ENCODE measurements around the gene LAMC1.

LAMC1 gene

DNA sequence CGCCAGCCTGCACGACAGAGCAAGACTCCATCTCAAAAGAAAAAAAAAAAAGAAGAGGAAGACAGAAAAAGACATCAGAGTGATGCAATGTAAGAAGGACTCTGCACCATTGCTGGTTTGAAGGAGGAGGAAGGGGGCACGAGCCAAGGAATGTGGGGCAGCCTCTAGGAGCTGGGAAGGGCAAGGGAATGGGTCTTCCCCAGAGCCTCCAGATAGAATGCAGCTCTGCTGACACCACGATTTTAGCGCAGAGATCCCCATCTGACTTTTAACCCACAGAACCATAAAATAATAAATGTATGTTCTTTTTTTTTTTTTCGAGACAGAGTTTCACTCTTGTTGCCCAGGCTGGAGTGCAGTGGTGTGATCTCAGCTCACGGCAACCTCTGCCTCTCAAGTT lies 129.0 kb downstream of the LAMC1 start:
- no peak for DNase-seq

DNA sequence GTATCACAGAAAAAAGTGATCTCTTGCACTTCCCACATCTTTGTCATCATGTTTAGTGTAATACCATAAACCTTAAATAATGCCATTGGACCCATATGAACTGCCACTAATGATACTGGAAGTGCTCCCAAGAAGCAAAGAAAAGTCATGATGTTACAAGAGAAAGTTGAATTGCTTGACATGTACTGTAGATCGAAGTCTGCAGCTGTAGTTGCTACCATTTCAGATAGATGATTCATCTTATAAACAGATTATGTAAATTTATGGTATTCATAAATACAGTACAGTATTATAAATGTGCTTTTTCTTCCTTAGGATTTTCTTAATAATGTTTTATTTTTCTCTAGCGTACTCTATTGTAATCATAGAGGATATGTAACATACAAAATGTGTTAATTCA lies 132.7 kb downstream of the LAMC1 start:
- DNase-seq: no peak

DNA sequence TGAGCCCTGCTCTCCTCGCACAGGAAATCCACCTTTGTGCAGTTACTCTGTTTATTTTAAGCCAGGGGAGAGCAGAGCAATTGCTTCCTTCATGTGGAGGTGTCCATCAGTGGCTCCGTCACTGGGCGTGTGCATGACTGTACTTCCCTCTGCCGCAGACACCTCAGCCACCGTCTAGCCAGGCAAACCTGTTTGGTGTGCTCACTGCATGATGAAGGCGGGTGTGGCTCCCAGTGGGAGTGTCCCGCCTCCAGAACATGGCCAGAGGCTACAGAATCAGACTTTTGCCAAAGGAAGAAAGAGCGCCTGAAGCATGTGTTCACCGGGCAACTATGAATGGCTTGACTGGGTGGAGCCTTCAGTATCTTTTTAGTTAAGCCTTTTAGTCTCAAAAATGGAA lies 136.7 kb downstream of the LAMC1 start:
- no peak for DNase-seq

GRCh38 chr1:183161391-183161790 lies 138.2 kb downstream of the LAMC1 start:
- DNase-seq: no peak

GRCh38 chr1:183163316-183163715 lies 140.1 kb downstream of the LAMC1 start:
- no peak for DNase-seq

GRCh38 chr1:183164340-183164739 lies 141.1 kb downstream of the LAMC1 start:
- DNase-seq: no peak

GRCh38 chr1:183164963-183165362 lies 141.7 kb downstream of the LAMC1 start:
- no peak for DNase-seq

DNA sequence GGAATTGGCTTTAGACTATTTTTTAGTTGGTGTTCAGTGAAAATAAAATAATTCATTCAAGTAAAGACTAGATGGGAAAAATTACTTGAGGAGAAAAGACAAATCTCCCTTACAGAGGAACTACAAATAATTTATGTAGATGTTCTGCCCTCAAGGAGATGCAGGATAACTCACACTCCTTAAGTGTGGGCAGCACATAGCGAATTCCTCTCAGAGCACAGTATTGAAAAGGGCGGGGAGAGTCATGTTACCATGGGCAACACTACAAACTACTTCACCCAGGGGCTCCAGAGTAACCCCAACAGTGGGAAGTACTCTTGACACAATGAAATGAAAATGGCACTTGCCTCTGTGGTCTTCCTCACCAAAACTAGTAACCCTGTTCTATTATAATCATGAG lies 142.2 kb downstream of the LAMC1 start:
- no peak for DNase-seq

DNA sequence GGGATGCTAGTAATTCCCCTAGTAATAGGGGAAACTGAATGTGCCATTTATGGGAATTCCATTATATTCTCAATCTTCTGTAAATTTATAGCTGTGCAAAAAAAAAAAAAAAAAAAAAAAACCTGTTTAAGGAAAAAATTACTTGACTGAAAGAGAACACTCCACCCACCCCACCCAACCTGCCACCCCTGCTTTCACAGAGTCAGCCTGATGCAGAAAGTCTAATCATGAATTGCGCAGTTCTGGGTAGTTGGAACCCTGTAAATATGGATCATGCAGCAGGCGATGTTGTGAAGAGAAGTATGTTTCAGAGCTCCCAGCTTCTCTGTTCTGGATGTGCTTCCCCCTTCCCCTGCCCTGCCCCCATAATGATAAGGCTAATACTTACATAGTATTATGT lies 143.2 kb downstream of the LAMC1 start:
- DNase-seq: no peak

GRCh38 chr1:183167676-183168075 lies 144.5 kb downstream of the LAMC1 start:
- DNase-seq: no peak

DNA sequence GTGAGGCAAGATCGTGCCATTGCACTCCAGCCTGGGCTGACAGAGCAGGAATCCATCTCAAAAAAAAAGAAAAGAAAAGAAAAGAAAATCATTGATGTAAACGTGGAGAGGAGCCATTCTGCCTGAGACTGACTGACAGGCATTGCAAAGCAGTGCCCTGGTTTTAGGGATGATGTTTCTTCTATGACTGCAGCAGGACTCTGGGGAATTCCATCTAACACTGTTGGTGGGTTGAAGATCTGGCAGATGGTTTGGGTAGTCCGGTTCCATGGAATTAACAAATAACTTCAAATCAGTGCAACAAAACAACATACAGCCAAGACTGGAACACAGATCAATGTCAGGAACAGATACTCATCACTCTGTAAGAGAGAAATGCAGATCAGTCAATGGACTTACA lies 145.1 kb downstream of the LAMC1 start:
- peak; percentile 57 for DNase-seq

DNA sequence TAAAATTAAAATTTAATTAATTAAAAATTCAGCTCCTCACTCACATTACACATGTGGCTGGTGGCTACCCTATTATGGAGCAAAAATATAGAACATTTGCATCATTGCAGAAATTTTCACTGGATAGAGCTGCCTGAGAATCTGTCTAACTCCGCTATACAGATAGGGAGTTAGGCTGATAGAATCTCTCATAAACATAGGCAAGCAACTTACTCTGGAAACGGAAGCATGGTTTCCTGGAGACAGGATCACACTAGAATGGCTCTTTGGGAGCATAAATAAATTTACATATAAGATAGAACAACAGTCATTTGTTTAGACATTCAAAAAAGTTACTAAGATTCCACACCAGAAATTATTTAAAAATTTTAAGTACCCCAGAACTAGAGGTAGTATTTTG lies 150.6 kb downstream of the LAMC1 start:
- no peak for DNase-seq

DNA sequence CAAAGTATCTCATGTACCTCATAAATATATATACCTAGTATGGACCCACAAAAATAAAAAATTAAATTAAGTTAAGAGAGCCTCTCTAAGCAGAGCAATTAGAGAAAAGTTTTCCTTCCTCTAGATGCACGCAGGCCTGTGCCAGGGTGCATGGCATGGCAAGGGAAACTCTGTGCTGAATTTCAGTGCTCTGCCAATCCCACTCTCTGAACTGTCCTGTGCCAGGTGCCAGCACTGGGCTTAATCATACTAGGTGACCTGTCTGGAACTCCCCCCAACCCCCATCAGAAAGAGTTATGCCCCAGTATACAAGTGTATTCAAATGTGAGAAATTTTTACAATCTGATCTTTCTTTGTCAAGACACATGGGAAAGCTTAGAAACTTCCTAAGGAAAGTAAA lies 152.4 kb downstream of the LAMC1 start:
- DNase-seq: no peak

GRCh38 chr1:183178545-183178944 lies 155.3 kb downstream of the LAMC1 start:
- DNase-seq: no peak

DNA sequence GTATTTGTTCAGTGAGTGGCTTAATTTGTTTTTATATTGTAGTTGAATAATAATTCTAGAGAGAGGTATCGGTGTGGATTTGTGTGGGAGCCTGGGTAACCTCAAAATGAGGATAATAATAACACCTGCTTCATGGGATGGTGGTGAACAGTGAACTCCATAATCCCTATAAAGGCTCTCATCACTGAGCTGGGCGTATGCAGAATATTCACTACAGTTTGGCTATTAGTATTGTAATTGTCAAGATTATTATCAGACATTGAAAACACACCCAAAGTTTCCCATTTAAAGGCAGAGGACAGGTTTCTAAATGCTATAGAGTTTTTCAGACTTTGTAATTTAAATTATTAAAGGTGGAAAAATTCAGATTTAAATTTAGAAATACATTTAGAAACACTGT lies 155.8 kb downstream of the LAMC1 start:
- DNase-seq: no peak

- peak; percentile 68 for DNase-seq
Observed at GRCh38 chr1:183180218-183180617, 157.0 kb downstream of the LAMC1 start.

DNA sequence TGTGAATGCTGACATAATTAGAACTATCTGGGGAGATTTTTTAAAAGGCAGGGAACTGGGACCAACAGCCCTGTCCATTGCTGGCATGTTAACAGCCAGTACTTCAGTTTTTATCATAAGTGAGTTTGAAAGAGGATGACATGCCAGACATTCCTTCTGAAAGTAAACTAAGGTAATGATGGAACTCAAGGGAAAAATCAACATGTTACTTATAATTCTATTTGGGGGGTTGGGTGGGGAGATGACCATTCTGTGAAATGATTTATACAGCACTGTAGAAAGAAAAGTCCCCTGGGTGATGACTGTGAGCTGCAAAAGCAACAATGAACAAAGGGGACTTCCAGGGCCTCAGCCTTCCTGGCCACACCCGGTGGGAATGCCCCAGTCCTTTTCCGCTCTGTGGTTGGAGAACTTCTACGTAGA lies 157.4 kb downstream of the LAMC1 start:
- DNase-seq: no peak

GRCh38 chr1:183185941-183186490 lies 162.8 kb downstream of the LAMC1 start, which contains the start of gene LAMC2:
Gene LAMC2 (plus strand): TSS chr1:183186264. CDS start chr1:183186353, 89 bp downstream.
- peak; percentile 63 for DNase-seq

- DNase-seq: no peak
Observed at GRCh38 chr1:183186841-183187240, 163.6 kb downstream of the LAMC1 start.

GRCh38 chr1:183188240-183188639 lies 165.0 kb downstream of the LAMC1 start:
- no peak for DNase-seq

- no peak for DNase-seq
Observed at GRCh38 chr1:183191833-183192232, 168.6 kb downstream of the LAMC1 start.

DNA sequence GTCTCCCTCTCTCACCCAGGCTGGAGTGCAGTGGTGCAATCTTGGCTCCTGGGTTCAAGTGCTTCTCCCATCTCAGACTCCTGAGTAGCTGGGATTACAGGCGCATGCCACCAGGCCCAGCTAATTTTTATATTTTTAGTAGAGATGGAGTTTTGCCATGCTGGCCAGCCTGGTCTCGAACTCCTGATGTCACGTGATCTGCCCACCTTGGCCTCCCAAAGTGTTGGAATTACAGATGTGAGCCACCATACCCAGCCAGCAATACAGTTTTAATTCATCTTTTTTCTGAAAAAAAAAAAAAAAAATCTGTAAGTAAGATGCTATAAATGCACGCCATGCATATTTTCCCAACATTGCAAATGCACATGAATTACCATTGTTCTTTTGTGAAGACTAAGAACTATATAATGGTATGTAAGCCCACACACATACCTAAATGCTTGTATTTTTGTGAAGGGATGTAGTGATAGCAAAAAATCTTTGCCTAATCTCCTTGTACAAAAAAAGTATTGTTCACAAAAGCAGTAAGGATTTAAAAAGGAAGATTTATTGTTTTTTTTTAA lies 170.8 kb downstream of the LAMC1 start:
- DNase-seq: no peak

GRCh38 chr1:183194527-183195141 lies 171.4 kb downstream of the LAMC1 start:
- no peak for DNase-seq

- no peak for DNase-seq
Observed at GRCh38 chr1:183195142-183195574, 171.9 kb downstream of the LAMC1 start.

Data from NCI-H2171 treated with DMSO at 0.1 percent for 48 hours (cell line).